Measurements from ENCODE around the gene SH2D6. TPM values are rescaled to one million over a fixed set of nuclear protein-coding genes. Genes with fewer than 3 reads are reported as not detected.

The SH2D6 gene
- total and polyA plus RNA-seq, 7 donors, result 0.25 to 1.4 (median 0.70) TPM; not detected in 1

DNA sequence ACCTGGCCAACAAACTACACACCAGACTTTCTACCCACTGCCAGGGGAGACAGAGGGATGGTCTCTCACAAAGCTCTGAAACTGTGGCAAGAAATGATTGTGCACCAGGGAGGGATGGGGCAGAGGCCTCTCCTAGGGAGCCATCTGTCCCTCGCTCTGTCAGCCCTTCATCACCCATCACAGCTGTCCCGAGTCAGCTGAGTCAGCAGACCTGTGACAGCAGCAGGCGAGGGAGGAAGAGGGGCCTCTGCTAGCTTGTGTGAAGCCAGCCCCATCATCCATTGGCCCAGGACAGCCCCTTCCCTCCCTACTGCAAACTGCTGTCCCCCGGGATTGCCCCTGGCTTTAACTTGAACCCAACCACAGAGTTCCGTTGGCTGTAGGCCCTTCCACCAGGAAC, 5.0 kb downstream of the SH2D6 start:
- no peak for DNase-seq
- no peaks in the 10 kb centered on the region for H3K27me3 ChIP-seq (ENCODE audit: insufficient read depth in 3 of 3, low read length in 2 of 3)
- H3K27ac ChIP-seq, result no peak overlapping the region
- no peak for ATAC-seq
- no peaks in the 10 kb centered on the region for H3K36me3 ChIP-seq (ENCODE audit: insufficient read depth in 1 of 2, low read depth in 1 of 2)
- no peak overlapping the region for H3K4me3 ChIP-seq
- H3K4me1 ChIP-seq, result peaks cover 10% of the 10 kb centered on the region
- intact Hi-C loops (cut with DNase I), result no loop called here
- TF ChIP-seq, protein P1, sequence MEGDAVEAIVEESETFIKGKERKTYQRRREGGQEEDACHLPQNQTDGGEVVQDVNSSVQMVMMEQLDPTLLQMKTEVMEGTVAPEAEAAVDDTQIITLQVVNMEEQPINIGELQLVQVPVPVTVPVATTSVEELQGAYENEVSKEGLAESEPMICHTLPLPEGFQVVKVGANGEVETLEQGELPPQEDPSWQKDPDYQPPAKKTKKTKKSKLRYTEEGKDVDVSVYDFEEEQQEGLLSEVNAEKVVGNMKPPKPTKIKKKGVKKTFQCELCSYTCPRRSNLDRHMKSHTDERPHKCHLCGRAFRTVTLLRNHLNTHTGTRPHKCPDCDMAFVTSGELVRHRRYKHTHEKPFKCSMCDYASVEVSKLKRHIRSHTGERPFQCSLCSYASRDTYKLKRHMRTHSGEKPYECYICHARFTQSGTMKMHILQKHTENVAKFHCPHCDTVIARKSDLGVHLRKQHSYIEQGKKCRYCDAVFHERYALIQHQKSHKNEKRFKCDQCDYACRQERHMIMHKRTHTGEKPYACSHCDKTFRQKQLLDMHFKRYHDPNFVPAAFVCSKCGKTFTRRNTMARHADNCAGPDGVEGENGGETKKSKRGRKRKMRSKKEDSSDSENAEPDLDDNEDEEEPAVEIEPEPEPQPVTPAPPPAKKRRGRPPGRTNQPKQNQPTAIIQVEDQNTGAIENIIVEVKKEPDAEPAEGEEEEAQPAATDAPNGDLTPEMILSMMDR (IDR thresholded peaks at IDR 0.05), result no peak
- 55 to 70% (median 60%) methylated on average over 5 of the region's 5 CpGs for WGBS, 3 donors
- no peaks in the 10 kb centered on the region for H3K9me3 ChIP-seq

DNA sequence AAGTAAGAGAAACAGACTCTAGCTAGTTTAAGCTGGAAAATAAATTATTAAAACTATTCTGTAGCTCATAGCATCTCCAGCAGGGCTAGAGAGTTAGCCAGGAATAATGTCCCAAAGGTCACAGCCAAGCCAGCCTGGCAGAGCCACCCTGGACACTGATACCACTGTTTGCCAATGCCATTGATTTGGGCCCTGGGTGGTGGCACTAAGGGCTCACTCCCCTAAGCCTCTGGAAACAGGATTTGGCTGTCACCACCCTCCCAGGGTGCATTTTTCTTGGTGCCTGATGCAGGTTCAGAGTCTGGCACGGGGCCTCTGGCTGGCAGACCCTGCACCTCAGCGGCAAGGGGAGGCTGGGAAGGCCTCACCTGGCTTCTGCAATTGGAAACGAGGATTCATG, 7.1 kb downstream of the SH2D6 start:
- H3K27me3 ChIP-seq (ENCODE audit: insufficient read depth in 3 of 3, low read length in 2 of 3), result no peaks in the 10 kb centered on the region
- 90 to 94% (median 93%) methylated on average over 3 of the region's 3 CpGs for WGBS, 3 donors
- DNase-seq (no peak), ATAC-seq (no peak)
- H3K9me3 ChIP-seq, result no peaks in the 10 kb centered on the region
- H3K27ac ChIP-seq, result no peak overlapping the region
- TF ChIP-seq, protein P1 (IDR thresholded peaks at IDR 0.05), result no peak
- no peak overlapping the region for H3K4me3 ChIP-seq
- no peaks in the 10 kb centered on the region for H3K36me3 ChIP-seq (ENCODE audit: insufficient read depth in 1 of 2, low read depth in 1 of 2)
- intact Hi-C loops (cut with DNase I), result no loop called here
- no peaks in the 10 kb centered on the region for H3K4me1 ChIP-seq

- ATAC-seq, result no peak
- H3K27ac ChIP-seq, result no peak overlapping the region
Observed at GRCh38 chr2:85427300-85427835, 8.9 kb downstream of the SH2D6 start.

DNA sequence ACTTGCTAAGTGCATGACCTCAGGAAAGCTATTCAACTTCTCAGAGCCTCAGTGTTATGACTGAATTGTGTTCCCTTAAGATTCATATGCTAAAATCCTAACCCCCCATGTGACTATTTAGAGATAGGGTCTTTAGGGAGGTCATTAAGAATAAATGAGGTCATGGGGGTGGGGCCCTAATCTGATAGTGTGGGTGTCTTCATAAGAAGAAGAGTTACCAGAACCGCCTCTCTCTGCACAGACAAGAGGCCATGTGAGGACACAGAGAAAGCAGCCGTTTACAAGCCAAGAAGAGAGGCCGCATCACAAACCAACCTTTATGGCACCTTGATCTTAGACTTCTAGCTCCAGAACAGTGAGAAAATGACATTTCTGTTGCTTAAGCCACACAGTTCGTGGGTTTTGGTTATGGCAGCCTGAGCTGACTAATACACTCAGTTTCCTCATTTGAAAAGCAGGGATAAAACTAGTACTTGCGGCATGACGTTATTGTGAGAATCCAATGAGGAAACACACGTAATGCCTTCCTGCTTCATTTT, 9.9 kb downstream of the SH2D6 start:
- DNase-seq (no peak), ATAC-seq (no peak)
- Histone ChIP-seq H3K27ac (no peak overlapping the region), H3K4me1 (peaks cover 11% of the 10 kb centered on the region), H3K4me3 (no peak overlapping the region), H3K9me3 (no peaks in the 10 kb centered on the region), H3K36me3 (ENCODE audit: insufficient read depth in 1 of 2, low read depth in 1 of 2) (no peaks in the 10 kb centered on the region), H3K27me3 (ENCODE audit: insufficient read depth in 3 of 3, low read length in 2 of 3) (no peaks in the 10 kb centered on the region)
- intact Hi-C loops (cut with DNase I), result loop anchor here in 1 of 2 donors (2.0 kb wide), 1 partner anchor 128 kb away; no protein-coding TSS in a partner anchor
- TF ChIP-seq, protein P1 (IDR thresholded peaks at IDR 0.05), result no peak
- WGBS, 3 donors, result 64 to 67% (median 66%) methylated on average over 7 of the region's 7 CpGs

More at GRCh38 chr2:85427300-85427835, 8.9 kb downstream of the SH2D6 start:
- H3K4me1 ChIP-seq, result peaks cover 2% of the 10 kb centered on the region
- H3K9me3 ChIP-seq, result no peaks in the 10 kb centered on the region
- no peaks in the 10 kb centered on the region for H3K36me3 ChIP-seq (ENCODE audit: insufficient read depth in 1 of 2, low read depth in 1 of 2)
- TF ChIP-seq, protein P1 (IDR thresholded peaks at IDR 0.05), result no peak
- no peak overlapping the region for H3K4me3 ChIP-seq
- H3K27me3 ChIP-seq (ENCODE audit: insufficient read depth in 3 of 3, low read length in 2 of 3), result no peaks in the 10 kb centered on the region
- DNase-seq, result no peak
- 71 to 77% (median 72%) methylated on average over 3 of the region's 3 CpGs for WGBS, 3 donors
- intact Hi-C loops (cut with DNase I), result no loop called here
